Smooth muscle cell (in vitro differentiated cells): ENCODE results near the gene CES3. TPM values are rescaled to one million over a fixed set of nuclear protein-coding genes. Genes with fewer than 3 reads are reported as not detected.
"Not testable (repeated sequence)": the region's sequence is repeated elsewhere in the genome, so short reads cannot be mapped to it uniquely, and the experiment has no call there.

Experiments used
- DNase-seq: peaks from one replicate; lab custom pipeline; 2025; ENCODE audit not compliant: unreplicated experiment; lab: John Stamatoyannopoulos, UW
- H2AFZ ChIP-seq: fragments of 200-600 bp; sonication (generic); 2 replicates; pipeline ENCODE4 v1.6.0; 2016; ENCODE audit warnings: antibody characterized with exemption, low read depth, mild to moderate bottlenecking
- H3F3A ChIP-seq: fragments of 200-600 bp; sonication (generic); 2 replicates; pipeline ENCODE4 v1.6.0; 2017; ENCODE audit warnings: antibody characterized with exemption, low read depth
- H3K27ac ChIP-seq: fragments of 200-600 bp; sonication (generic); 2 replicates; pipeline ENCODE4 v1.5.1; 2016; ENCODE audit warnings: low read depth, mild to moderate bottlenecking
- H3K27me3 ChIP-seq: fragments of 200-600 bp; sonication (generic); 2 replicates; pipeline ENCODE4 v1.6.1; 2016; ENCODE audit warnings: low read depth, mild to moderate bottlenecking
- H3K36me3 ChIP-seq: fragments of 200-600 bp; sonication (generic); 2 replicates; pipeline ENCODE4 v1.5.1; 2016; ENCODE audit warnings: low read depth
- H3K4me1 ChIP-seq: fragments of 200-600 bp; sonication (generic); 2 replicates; pipeline ENCODE4 v1.5.1; 2016; ENCODE audit warnings: low read depth
- H3K4me2 ChIP-seq: fragments of 200-600 bp; sonication (generic); 2 replicates; pipeline ENCODE4 v1.6.0; 2016; ENCODE audit warnings: mild to moderate bottlenecking
- H3K4me3 ChIP-seq: fragments of 200-600 bp; sonication (generic); 2 replicates; pipeline ENCODE4 v1.5.1; 2016; ENCODE audit warnings: mild to moderate bottlenecking
- H3K79me2 ChIP-seq: fragments of 200-600 bp; sonication (generic); 2 replicates; pipeline ENCODE4 v1.6.0; 2016; ENCODE audit warnings: low read depth, mild to moderate bottlenecking
- H3K9ac ChIP-seq: fragments of 200-600 bp; sonication (generic); 2 replicates; pipeline ENCODE4 v1.6.0; 2016; ENCODE audit warnings: low read depth
- H3K9me3 ChIP-seq: fragments of 200-600 bp; sonication (generic); replicated peaks from 2 replicates; pipeline ENCODE4 v1.5.1; 2016; ENCODE audit warnings: low read depth
- H4K20me1 ChIP-seq: fragments of 200-600 bp; sonication (generic); 2 replicates; pipeline ENCODE4 v1.6.0; 2016; ENCODE audit warnings: low read depth
- CTCF ChIP-seq: fragments of 200-600 bp; sonication (generic); IDR thresholded peaks from 2 replicates; pipeline ENCODE4 v1.5.1; 2017; ENCODE audit warnings: borderline replicate concordance, mild to moderate bottlenecking, antibody characterized with exemption; ENCODE audit not compliant: insufficient read depth, poor library complexity, severe bottlenecking
- WGBS: methylation state at CpG from one replicate; pipeline ENCODE4 v1.1.7; 2016; ENCODE audit warnings: low lambda C conversion rate; 5-methylcytosine and 5-hydroxymethylcytosine counted together
- polyA plus RNA-seq: library from polyadenylated mRNA; unstranded; fragments of >200 nt; fragmentation: Nextera tagmentation; extraction: Ambion mirVana; gene quantifications from 2 replicates; pipeline ENCODE4 v1.2.1, GENCODE V29; 2016
- total RNA-seq: library from RNA; depleted of rRNA; stranded (reverse); fragments of >200 nt; gene quantifications from 2 replicates; pipeline ENCODE4 v1.2.3, GENCODE V29; 2014

Gene CES3
- total and polyA plus RNA-seq, 2 experiments from 2014 or later: 0.22 TPM; not detected in 1

- Histone ChIP-seq H2AFZ (no peak overlapping the region), H3K27me3 (no peaks in the 10 kb centered on the region), H3K9ac (no peak overlapping the region), H3K27ac (no peak overlapping the region), H3K4me1 (peaks cover 9% of the 10 kb centered on the region), H3K4me3 (no peak overlapping the region), H3K4me2 (no peak overlapping the region), H3K36me3 (no peaks in the 10 kb centered on the region), H3K9me3 (no peaks in the 10 kb centered on the region), H3K79me2 (peaks cover 15% of the 10 kb centered on the region), H4K20me1 (peaks cover 25% of the 10 kb centered on the region), H3F3A (no peaks in the 10 kb centered on the region)
- no peak for DNase-seq
- TF ChIP-seq CTCF: no peak
- WGBS: 96% methylated on average over 16 of the region's 16 CpGs
Measured at GRCh38 chr16:66940236-66940635, 20.8 kb upstream of the CES3 start.

GRCh38 chr16:66942981-66943380, 18.1 kb upstream of the CES3 start:
- Histone ChIP-seq H3K4me1 (no peaks in the 10 kb centered on the region), H3K4me3 (no peak overlapping the region), H3K9ac (no peak overlapping the region), H3F3A (peaks cover 2% of the 10 kb centered on the region), H3K9me3 (no peaks in the 10 kb centered on the region), H2AFZ (no peak overlapping the region), H3K36me3 (no peaks in the 10 kb centered on the region), H3K27me3 (no peaks in the 10 kb centered on the region), H3K4me2 (no peak overlapping the region), H3K27ac (no peak overlapping the region), H4K20me1 (peaks cover 12% of the 10 kb centered on the region), H3K79me2 (no peaks in the 10 kb centered on the region)
- no peak for TF ChIP-seq CTCF
- no peak for DNase-seq
- WGBS: 98% methylated on average over 5 of the region's 5 CpGs

- no peak overlapping the region for H2AFZ ChIP-seq
- H3F3A ChIP-seq: peaks cover 2% of the 10 kb centered on the region
- H3K79me2 ChIP-seq: no peaks in the 10 kb centered on the region
- no peak overlapping the region for H3K4me2 ChIP-seq
- H3K27me3 ChIP-seq: peaks cover 6% of the 10 kb centered on the region
- no peak for TF ChIP-seq CTCF
- no peaks in the 10 kb centered on the region for H3K4me1 ChIP-seq
- H4K20me1 ChIP-seq: peaks cover 10% of the 10 kb centered on the region
- no peak overlapping the region for H3K9ac ChIP-seq
- 96% methylated on average over 15 of the region's 15 CpGs for WGBS
- DNase-seq: no peak
- H3K36me3 ChIP-seq: no peaks in the 10 kb centered on the region
- H3K27ac ChIP-seq: no peak overlapping the region
- H3K4me3 ChIP-seq: no peak overlapping the region
- H3K9me3 ChIP-seq: no peaks in the 10 kb centered on the region
Measured at GRCh38 chr16:66943426-66944053, 17.5 kb upstream of the CES3 start.

- Histone ChIP-seq H3K79me2 (no peaks in the 10 kb centered on the region), H2AFZ (no peak overlapping the region), H3K36me3 (no peaks in the 10 kb centered on the region), H3K4me3 (no peak overlapping the region), H3K9ac (no peak overlapping the region), H3K4me1 (no peaks in the 10 kb centered on the region), H3F3A (peaks cover 2% of the 10 kb centered on the region), H4K20me1 (peaks cover 8% of the 10 kb centered on the region), H3K9me3 (no peaks in the 10 kb centered on the region), H3K27me3 (peaks cover 11% of the 10 kb centered on the region), H3K4me2 (no peak overlapping the region), H3K27ac (no peak overlapping the region)
- DNase-seq: no peak
- TF ChIP-seq CTCF: no peak
- 93% methylated on average over 5 of the region's 5 CpGs for WGBS
Measured at GRCh38 chr16:66944054-66944441, 17.0 kb upstream of the CES3 start.

GRCh38 chr16:66944971-66945370, 16.1 kb upstream of the CES3 start:
- H3K4me2 ChIP-seq, H3K9me3 ChIP-seq, DNase-seq, H3F3A ChIP-seq, H3K9ac ChIP-seq, H3K4me3 ChIP-seq, H3K27ac ChIP-seq, H3K79me2 ChIP-seq, H2AFZ ChIP-seq, H3K4me1 ChIP-seq, H4K20me1 ChIP-seq, H3K36me3 ChIP-seq: not testable (repeated sequence)
- WGBS: 95% methylated on average over 9 of the region's 9 CpGs
- H3K27me3 ChIP-seq: peaks cover 20% of the 10 kb centered on the region
